CD4-positive, alpha-beta T cell treated with Interleukin-6 for 4 hours (primary cell): ENCODE measurements around the gene FBXO31.

Experiments used
- DNase-seq: peaks from one replicate; pipeline ENCODE4 v3.0.0-alpha.2; 2020; ENCODE audit warnings: mixed read lengths

Gene FBXO31

GRCh38 chr16:87323727-87324410 is 59.7 kb downstream of the FBXO31 start:
- DNase-seq: no peak

- DNase-seq: no peak
Observed at GRCh38 chr16:87322833-87323726, 60.5 kb downstream of the FBXO31 start.

- DNase-seq: no peak
Observed at GRCh38 chr16:87322360-87322759, 61.2 kb downstream of the FBXO31 start.

GRCh38 chr16:87321336-87322107 is 62.1 kb downstream of the FBXO31 start:
- DNase-seq: no peak

GRCh38 chr16:87320510-87321227 is 62.9 kb downstream of the FBXO31 start:
- DNase-seq: no peak

GRCh38 chr16:87319997-87320491 is 63.5 kb downstream of the FBXO31 start:
- no peak for DNase-seq

GRCh38 chr16:87319011-87319410 is 64.6 kb downstream of the FBXO31 start:
- DNase-seq: no peak

- DNase-seq: no peak
Observed at GRCh38 chr16:87317750-87318644, 65.6 kb downstream of the FBXO31 start.

GRCh38 chr16:87316923-87317749 is 66.4 kb downstream of the FBXO31 start, which contains the start of gene C16orf95:
Gene C16orf95, minus strand, starts transcription at chr16:87317392. Its CDS starts 150 bp downstream, at chr16:87317242.
- DNase-seq: peak; percentile 96

- no peak for DNase-seq
Observed at GRCh38 chr16:87316450-87316922, 67.1 kb downstream of the FBXO31 start.

- DNase-seq: no peak
Observed at GRCh38 chr16:87314990-87315420, 68.6 kb downstream of the FBXO31 start.

GRCh38 chr16:87312008-87312407 is 71.6 kb downstream of the FBXO31 start:
- no peak for DNase-seq

- DNase-seq: no peak
Observed at GRCh38 chr16:87311387-87311786, 72.2 kb downstream of the FBXO31 start.

- no peak for DNase-seq
Observed at GRCh38 chr16:87310610-87311009, 73.0 kb downstream of the FBXO31 start.

- no peak for DNase-seq
Observed at GRCh38 chr16:87309620-87310525, 73.7 kb downstream of the FBXO31 start.

- DNase-seq: no peak
Observed at GRCh38 chr16:87308826-87309225, 74.8 kb downstream of the FBXO31 start.

GRCh38 chr16:87306516-87306915 is 77.1 kb downstream of the FBXO31 start:
- no peak for DNase-seq

- DNase-seq: no peak
Observed at GRCh38 chr16:87305505-87306391, 77.8 kb downstream of the FBXO31 start.
